Activated CD4-positive, alpha-beta T cell treated with anti-CD3 and anti-CD28 coated beads, Interleukin-2, amount 50 U/mL, for 4 hours (primary cell): Measurements from ENCODE around the gene RPS6KB2.
A peak's percentile ranks its signal among the peaks of the same experiment; 100 is the strongest.
"Not testable (repeated sequence)": the region's sequence is repeated elsewhere in the genome, so short reads cannot be mapped to it uniquely, and the experiment has no call there.

ENCODE experiments used
- DNase-seq, 2 experiments: peaks; one replicate each; pipeline ENCODE4 v3.0.0-alpha.2; 2020

The RPS6KB2 gene

GRCh38 chr11:67468759-67469507, 40.6 kb downstream of the RPS6KB2 start, which contains the start of gene TMEM134:
TMEM134 (minus strand) TSS chr11:67469251; CDS start chr11:67469192, 59 bp downstream.
- DNase-seq = peak; percentile 88 to 90

- no peak for DNase-seq
Measured at GRCh38 chr11:67469508-67469811, 41.2 kb downstream of the RPS6KB2 start.

GRCh38 chr11:67470337-67471002, 42.2 kb downstream of the RPS6KB2 start:
- no peak for DNase-seq

DNA sequence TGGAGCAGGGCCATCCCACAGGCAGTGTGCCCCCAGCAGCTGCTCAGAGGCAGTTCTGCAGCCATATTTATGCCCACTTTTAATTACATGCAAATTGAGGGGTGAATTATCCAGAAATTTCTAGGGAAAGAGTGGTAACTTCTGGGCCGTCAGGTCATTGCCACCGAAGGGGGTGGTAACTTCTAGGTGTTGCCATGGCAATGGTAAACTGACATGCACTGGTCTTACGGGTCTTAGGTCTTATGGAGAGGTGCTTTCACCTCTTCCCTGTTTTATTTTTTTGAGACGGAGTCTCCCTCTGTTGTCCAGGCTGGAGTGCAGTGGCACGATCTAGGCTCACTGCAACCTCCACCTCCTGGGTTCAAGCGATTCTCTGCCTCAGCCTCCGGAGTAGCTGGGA, 44.6 kb downstream of the RPS6KB2 start:
- DNase-seq = no peak

DNA sequence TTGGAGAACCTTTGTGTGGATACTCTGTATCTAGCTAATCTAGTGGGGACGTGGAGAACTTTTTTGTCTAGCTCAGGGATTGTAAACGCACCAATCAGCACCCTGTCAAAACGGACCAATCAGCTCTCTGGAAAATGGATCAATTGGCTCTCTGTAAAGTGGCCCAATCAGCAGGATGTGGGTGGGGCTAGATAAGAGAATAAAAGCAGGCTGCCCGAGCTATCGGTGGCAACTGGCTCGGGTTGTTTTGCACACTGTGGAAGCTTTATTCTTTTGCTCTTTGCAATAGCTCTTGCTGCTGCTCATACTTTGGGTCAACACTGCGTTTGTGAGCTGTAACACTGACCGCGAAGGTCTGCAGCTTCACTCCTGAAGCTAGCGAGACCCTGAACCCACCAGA, 48.4 kb downstream of the RPS6KB2 start:
- DNase-seq = not testable (repeated sequence)

GRCh38 chr11:67477344-67478050, 49.2 kb downstream of the RPS6KB2 start:
- DNase-seq = not testable (repeated sequence)

GRCh38 chr11:67482275-67482826, 54.1 kb downstream of the RPS6KB2 start:
- DNase-seq = no peak

DNA sequence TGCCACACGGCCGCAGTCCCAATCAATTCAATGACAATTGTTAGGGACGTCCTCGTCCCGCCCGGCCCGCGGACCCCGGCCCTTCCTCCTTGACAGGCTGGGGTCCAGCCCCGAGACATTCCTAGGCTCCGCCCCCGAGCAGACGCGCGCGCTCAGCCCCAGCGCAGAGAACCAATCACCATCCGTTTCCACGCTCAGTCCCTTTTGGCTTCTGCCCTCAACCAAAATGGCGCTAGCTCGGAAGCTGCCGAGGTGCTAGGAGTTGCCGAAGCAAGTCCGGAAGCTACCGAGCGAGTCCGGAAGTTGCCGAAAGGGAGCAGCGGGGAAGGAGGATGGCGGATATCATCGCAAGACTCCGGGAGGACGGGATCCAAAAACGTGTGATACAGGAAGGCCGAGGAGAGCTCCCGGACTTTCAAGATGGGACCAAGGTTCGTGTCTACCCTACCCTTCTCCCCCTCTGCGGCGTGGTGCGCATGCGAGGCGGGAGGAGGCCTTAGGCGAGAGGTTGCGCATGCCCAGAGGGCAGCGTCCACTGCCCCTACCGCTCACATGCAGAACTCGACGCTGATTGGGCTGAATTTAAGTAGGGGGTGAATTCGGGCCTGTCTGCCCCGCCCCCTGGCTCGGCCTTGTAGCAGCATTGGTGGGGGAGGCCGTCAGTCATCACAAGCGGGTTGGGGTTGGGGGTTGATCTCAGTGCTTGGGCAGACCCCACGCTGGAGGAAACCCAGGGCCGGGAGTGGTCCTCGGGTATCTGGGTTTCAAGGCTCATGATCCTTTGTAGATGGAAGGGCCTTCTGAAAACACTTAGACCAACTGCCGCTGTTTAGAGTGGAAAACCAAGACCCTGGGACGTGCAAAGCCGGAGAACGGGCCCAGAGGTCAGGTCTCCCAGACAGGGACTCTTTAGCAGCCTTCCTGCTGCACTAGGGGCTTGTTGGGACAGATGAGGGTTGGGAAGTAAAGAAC, 54.8 kb downstream of the RPS6KB2 start, which contains the start of gene AIP:
Gene AIP (plus strand): TSS at position 200 of the 972 bp plus-strand sequence. CDS start 133 bp downstream, at position 333.
- DNase-seq = peak; percentile 96 to 97

- no peak for DNase-seq
Measured at GRCh38 chr11:67483831-67484665, 55.8 kb downstream of the RPS6KB2 start.

DNA sequence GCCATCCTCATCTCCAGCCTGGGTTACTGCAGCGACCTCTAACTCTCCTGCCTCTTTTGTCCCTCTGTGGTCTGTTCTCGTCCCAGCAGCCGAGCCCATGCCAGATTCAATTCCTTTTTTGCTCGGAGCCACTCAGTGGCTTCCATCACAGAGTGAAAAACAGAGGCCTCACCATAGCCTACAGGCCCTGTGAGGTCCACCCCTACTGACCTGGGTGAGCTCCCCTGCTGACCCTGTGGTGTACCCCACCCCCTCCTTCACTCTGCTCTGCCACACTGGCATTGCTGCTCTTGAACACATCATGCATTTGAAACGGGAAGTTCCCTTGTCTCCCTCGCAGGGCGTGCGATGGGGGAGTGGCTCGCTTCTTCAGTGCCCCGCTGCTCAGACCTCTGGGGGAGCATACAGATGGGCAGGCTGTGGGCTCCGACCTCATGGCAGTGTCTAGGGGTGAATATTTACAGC, 56.6 kb downstream of the RPS6KB2 start:
- DNase-seq = peak; percentile 38 to 49
